ENCODE data around the gene STOML3. TPM values are rescaled to one million over a fixed set of nuclear protein-coding genes. Genes with fewer than 3 reads are reported as not detected.
"Not testable (repeated sequence)": the region's sequence is repeated elsewhere in the genome, so short reads cannot be mapped to it uniquely, and the experiment has no call there.

Gene STOML3, protein sequence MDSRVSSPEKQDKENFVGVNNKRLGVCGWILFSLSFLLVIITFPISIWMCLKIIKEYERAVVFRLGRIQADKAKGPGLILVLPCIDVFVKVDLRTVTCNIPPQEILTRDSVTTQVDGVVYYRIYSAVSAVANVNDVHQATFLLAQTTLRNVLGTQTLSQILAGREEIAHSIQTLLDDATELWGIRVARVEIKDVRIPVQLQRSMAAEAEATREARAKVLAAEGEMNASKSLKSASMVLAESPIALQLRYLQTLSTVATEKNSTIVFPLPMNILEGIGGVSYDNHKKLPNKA
- total RNA-seq = not detected in 2 replicates

DNA sequence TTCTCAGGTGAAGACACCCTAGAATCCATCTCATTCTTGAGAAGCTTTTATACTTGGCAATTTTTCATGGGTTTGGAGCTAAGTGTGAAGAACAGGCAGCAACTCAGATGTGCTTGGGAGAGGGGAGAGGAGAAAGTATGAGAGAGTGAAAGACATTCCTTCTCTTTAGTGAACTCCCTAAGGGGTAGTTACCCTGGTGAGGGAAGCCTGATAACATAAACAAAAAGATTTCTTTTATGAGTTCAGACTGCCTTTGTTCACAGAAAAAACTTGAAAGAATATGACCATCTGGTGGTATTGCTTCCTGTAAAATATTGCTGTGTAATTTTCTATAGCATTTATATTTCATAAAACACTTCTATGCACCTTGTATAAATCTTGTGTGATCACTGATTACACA is at the start of gene STOML3:
TSS of gene STOML3 (minus strand) at position 139 of the 400 bp plus-strand sequence. CDS start at position 29, 110 bp downstream.
- DNase-seq (ENCODE audit: low read depth in 2 of 2) = peak in 1 of 2 donors; percentile 31

DNA sequence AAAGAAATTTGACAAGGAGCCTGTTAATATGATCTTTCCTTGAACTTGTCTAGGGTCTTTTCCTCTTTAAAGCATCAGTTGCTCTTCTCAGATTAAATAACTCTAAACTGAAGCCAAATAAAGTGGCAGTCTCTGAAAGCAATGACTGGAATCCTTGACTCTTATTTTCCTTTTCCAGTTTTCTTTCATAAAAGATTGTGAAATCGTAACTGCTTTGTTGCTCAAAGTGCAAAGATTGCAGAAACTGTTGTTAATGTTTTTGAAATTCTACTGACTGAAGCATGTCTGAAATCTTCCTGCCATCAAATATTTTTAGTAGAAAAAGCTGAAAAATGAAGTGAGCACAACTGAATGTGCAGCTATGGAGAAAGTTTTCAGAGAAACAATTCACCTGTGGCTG is 49.6 kb upstream of the STOML3 start:
- DNase-seq (ENCODE audit: low read depth in 2 of 2) = no peak

DNA sequence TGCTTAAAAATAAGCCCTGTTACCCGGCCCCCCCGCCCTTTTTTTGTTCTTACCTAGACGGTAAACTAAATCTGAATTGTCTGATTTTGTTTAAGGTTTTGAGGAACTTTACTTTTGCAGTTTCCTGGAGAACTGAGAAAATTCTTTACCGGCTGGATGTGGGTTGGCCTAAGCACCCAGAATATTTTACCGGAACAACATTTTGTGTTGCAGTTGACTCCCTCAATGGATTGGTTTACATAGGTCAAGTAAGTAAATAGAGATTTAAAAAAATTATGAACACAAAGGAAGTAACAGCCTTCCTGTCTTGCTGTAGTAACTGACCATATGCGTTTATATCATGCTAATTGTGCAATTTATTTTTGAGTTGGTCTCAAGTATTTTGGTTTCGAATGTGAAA is 48.4 kb upstream of the STOML3 start:
- DNase-seq (ENCODE audit: low read depth in 2 of 2) = no peak

DNA sequence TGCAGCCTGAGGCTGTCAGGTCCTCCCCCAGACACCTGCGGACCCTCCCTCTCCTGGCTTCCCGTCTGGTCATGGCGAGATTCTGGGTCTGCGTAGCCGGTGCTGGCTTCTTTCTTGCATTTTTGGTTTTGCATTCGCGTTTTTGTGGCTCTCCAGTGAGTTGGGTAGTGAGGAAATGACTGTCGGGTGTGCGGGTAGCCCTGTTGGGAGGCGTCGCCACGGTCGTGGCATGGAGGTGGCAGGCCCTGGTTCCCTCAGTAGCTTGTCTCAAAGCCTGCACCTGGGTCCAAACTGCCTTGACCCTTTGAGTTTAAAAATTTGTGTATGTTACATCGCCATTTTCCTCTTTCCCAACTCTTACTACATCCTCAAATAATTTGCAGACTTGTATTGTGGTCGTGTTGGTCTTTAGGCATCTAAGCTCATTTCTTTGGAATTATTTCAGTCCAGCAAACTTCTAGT is 48.0 kb upstream of the STOML3 start:
- DNase-seq (ENCODE audit: low read depth in 2 of 2) = no peak

DNA sequence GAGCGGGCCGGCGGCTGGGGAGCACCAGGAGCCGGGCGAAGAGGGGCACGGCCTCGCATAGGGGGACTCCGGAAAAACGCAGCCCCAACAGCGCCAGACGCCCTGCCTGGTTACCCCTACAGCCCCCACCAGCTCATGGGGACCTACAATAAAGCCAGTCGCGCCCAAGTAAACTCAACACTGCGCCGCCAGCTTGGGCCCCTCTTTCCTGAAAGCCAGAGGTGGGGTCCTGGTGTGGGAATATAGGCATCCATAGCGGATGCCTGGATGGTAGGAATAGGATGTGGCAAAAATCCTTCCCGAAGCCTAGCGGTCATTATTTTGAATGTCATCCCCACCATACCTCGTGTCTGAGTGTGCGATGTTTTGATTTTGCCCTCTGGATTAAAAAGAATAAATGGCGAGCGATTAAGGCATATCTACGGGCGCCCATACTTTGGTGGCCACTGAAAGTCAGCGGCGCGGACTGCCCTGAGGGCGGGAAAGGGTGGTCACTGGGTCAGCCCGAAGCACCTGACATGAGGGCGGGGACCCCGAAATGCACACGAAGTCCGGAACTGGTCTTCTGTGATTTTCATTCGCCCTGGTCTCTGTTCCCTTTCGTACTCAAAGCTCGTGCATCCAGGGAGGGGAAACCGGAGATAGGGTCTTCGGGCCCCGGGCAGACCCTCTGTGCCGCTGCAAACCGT is 47.4 kb upstream of the STOML3 start, which contains the start of the genes NHLRC3 and PROSER1:
TSS of gene NHLRC3 (plus strand) at position 577 of the 689 bp plus-strand sequence. CDS start 184 bp downstream, outside the sequence.
TSS of gene PROSER1 (minus strand) at position 210 of the 689 bp plus-strand sequence. CDS start 847 bp downstream, outside the sequence.
- peak; percentile 80 to 89 for DNase-seq (ENCODE audit: low read depth in 2 of 2)

DNA sequence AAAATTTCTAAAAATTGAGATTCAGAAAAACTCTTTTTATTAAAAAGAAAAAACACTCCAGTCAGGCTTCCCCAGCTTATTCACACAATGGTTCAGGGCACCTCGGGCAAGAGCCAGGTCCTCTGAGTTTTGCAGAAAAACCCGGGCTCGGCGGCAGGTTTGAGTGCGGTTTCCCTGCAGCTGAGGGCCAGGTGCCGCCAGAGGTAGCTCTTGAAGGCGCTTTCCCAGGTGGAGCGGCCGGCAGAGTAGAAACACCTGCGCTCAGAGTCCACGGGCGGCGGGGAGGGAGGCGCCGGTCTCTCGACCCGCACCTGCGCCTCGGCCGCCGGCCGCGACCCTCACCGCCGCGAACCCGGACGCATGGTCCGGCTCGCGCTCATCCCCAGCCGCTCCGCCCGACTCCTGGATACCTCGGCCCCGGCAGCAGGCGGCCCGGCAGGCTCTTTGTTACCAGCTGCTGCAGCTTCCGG is 46.8 kb upstream of the STOML3 start:
- peak in 1 of 2 donors; percentile 10 for DNase-seq (ENCODE audit: low read depth in 2 of 2)

DNA sequence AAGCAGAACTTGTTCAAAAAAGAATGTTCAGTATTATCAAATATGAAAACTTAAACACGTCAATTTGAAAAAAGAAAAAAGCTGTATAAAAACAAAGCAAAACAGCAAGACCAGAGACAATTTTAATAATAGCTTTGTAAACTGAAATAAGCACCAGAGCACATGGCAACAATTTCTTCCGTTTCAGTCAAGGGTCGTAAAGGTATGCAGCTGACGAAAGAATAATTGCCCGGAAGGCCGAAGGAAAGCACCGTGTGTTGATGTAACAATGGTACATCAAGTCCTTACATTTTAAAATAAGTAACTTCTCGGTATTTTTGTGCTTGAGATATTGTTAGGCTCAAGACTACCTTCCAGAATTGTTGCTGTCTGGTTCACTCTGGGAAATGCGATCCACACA is 45.6 kb upstream of the STOML3 start:
- peak; percentile 17 to 55 for DNase-seq (ENCODE audit: low read depth in 2 of 2)

DNA sequence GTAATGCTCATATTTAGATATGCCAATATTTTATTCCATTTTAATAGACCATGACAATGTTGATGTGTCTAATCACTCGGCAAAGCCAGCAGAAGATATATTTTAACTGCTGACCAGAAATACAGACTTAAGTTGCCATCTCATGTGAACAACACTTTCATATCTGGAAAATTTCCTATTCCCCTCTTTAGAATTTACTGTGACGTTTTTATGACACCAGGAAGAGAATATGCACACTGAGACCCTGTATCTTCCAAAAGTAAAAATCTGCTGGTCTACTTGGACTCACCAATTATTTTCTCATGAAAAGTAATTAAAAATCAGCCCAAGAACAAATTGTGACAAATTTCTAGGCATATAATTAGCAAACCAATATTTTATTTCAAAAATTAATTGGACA is 45.2 kb upstream of the STOML3 start:
- DNase-seq (ENCODE audit: low read depth in 2 of 2) = no peak

DNA sequence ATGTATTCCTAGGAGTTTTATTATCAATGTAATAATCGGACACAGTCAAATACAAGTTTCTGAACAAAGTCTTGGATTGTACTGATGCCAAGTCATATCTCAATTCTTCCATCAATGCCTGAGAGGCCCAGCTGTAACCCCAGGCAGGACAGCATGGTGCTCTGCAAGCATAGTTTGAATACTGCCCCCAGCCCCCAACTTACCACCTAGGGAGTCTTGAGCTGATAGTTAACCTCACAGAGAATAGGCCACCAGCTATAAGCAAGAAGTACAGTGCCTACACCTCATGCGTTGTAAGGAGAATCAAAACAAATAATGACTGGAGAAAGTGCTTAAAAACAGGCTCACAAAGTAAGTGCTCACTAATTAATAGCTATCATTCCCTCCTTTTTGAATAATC is 44.6 kb upstream of the STOML3 start:
- no peak for DNase-seq (ENCODE audit: low read depth in 2 of 2)

DNA sequence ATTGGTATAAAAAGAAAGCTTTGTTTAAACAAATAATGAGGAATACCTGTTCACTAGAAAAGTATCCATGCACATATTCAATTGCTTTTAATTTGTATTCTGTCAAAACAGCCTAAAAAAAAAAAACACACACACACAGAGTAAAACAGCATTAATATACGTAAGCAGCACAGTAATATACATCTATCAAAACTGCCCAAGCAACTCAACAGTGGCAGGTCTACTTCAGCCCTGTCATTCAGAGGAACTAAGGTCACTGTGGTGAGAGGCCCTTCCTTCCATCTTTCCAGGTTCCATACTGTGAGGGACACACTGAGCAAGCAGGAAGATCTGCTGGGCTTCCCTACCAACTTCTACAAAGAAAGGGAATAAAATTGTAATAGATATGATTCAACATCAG is 43.5 kb upstream of the STOML3 start:
- DNase-seq (ENCODE audit: low read depth in 2 of 2) = no peak

DNA sequence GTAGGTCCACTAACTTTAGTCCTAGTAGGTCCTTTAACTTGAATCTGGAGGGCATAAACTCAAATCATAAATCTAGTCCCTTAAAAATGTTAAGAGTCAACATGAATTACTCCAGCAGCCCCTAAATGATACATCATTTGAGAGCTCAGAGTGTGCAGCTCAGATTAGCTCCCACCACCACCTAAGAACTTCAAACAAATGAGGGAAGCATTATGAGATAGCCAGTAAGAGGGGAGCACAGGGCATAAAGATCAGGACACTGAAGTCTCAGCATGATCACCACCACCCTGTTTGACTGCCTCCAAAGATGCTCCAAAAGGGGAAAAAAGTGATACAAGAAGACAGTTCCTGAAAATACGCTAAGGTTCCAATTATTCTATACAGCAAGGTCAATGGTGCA is 41.5 kb upstream of the STOML3 start:
- DNase-seq (ENCODE audit: low read depth in 2 of 2) = no peak

DNA sequence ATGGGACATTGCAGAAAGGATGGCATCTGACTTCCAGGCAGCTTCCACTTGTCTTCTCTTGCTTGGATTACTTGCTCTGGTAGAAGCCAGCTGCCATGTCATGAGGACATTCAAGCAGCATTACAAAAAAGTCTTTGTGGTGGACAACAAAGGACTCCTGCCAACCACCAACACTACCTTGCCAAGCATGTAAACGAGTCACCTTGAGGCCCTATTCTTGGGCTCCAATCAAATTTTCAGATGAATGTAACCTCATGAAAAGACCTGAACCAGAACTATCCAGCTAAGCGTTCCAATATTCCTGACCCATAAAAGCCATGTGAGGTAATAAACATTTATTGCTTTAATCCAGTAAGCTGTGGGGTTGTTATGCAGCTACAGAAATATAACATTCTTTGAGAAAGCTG is 34.8 kb upstream of the STOML3 start:
- DNase-seq (ENCODE audit: low read depth in 2 of 2) = no peak

DNA sequence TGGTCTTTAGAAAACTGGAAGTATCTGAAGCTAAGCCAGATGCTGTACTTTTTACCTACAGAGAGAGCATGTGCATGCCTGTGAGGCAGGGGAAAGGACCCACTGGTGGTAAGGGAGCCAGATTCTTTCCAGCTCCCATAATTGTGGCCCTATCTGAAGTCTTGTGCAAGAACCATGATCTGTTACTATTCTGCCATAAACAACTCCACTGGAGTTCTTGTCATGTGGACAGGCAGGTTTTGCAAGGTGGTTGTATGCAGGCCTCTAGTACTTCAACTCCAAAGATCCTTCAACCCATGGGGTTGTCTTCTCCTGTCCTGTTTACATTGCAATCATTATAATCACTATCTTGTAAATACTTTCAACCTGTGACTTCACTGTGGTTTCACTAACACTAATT is 33.1 kb upstream of the STOML3 start:
- DNase-seq (ENCODE audit: low read depth in 2 of 2) = no peak

DNA sequence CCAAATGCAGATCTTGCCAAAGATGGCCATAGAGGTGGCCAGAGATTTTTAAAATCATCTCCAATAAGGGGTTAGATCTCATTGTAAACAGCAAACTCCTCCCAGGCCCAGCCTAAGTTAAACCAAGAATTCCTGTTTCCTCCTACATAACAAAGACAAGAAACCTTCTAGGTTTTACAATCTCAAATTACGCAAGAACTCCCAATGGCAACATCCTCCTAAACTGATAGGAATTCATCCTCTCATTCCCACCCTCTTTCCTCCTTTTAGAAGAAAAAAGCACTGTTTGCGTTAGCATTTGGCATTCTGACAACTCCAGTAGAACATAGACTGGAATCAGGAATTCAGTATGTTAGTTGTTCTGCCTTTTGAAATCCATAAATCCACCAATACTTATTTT is 32.7 kb upstream of the STOML3 start:
- no peak for DNase-seq (ENCODE audit: low read depth in 2 of 2)

DNA sequence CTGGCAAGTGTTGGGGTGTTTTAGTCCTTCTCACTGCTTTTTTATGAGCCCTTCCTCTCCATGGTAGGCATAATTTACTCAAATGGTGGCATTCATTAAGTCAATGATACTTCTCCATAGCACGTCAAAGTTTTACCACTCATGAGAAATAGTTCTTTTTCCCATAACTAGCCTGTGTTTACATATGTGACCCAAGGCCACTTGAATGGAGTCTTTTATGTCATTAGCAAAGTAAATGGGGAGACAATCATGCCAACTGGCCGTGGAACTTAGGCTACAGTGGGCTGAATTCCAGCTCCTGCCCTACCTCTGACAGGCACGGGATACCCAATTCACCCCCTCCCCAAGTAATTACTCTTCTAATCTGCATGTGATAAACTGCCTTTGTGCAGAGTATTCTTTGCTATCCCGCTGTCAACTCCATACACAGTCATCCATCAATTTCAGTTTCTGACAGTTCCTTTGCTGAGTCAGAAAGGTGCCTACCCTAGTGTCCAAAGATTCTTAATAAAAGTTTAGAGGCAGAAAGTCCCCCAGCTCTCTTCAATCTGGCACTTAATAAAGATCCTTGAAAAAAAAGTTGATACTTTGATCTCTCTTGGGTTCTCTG is 30.3 kb upstream of the STOML3 start:
- no peak for DNase-seq (ENCODE audit: low read depth in 2 of 2)

DNA sequence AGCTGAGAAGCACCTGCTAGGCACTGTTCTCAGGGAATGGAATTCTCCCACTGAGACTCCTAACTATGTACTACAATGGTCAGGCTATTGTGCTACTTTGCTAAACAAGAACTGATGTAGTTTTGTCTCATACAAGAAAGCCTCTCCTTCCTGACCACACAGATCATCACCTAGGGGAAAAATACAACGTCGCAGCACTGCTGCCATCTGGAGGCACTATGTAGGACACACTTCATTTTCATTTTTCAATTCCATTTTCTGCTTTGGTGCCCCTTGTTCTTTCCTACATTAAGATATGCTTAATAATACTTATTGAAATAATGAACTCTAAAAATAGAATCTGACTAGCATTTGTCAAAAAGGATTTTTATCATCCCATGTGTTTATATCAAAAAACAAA is 26.2 kb upstream of the STOML3 start:
- peak; percentile 45 to 52 for DNase-seq (ENCODE audit: low read depth in 2 of 2)

DNA sequence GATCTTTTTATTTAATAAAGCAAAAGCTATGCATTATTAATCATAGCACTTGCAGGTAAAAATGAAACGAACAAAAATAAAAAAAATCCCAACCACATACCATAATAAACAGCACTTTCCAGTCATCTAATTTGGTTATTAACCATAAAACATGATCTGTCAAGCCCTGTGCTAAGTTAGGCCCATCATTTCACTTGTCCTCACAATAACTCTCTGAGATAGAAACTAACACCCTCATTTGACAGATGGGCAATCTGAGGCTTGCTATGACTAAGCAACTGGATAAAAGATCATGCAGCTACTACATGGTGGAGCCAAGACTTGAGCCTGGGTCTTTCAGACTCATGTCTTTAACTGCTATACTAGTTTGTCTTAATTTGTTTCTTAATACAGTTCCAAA is 25.5 kb upstream of the STOML3 start:
- no peak for DNase-seq (ENCODE audit: low read depth in 2 of 2)

DNA sequence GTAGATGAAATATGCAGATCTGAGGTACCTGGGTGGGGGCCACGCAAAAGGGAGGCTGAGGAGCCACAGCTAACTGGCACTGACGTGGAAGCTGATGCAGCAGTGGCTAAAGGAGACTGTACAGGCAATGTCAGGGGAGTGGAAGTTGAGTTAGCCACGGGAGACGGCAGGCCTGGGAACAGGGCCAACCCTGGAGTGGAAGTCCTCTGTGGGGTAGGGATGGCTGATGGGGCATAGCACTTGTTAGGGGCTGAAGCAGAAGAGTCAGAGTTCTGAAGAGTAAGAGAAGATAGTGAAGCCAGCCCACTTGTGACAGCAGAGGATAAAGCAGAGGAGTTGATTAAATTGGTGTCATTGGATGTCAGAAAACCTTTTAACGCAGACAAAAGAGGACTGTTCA is 22.8 kb upstream of the STOML3 start:
- DNase-seq (ENCODE audit: low read depth in 2 of 2) = no peak

DNA sequence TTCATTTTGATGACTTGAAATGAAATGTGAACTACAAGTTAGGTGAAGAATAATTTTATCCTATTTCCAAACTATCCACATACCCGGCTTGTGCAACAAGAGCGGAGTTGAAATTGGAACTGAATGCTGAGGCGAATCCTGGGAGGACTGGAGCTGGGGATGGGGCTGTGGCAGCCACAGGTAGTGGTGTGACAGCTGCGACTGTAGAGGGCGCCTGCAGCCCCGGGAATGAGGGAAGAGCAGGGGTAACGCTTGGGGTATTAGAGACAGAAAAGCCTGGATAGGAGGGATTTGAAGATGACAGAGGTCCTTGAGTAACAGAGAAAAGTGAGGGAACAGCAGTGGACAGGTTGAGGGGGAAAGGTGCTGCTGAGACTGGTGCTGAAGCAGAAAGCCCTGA is 22.0 kb upstream of the STOML3 start:
- DNase-seq (ENCODE audit: low read depth in 2 of 2) = no peak

DNA sequence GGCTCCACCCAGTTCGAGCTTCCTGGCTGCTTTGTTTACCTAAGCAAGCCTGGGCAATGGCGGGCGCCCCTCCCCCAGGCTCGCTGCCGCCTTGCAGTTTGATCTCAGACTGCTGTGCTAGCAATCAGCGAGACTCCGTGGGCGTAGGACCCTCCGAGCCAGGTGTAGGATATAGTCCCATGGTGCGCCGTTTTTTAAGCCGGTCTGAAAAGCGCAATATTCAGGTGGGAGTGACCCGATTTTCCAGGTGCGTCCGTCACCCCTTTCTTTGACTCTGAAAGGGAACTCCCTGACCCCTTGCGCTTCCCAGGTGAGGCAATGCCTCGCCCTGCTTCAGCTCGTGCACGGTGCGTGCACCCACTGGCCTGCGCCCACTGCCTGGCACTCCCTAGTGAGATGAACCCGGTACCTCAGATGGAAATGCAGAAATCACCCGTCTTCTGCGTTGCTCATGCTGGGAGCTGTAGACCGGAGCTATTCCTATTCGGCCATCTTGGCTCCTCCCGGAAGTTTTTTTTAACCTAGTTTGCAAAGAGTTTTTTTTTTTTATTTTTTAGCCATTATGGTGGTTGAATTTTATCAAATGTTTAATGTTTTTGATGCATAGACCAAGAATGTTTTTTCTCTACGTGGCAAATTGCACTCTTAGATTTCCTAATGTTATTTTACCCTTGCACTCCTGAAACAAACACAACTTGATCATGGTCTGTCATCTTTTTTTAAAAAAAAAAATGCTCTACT is 15.9 kb upstream of the STOML3 start:
- not testable (repeated sequence) for DNase-seq (ENCODE audit: low read depth in 2 of 2)

DNA sequence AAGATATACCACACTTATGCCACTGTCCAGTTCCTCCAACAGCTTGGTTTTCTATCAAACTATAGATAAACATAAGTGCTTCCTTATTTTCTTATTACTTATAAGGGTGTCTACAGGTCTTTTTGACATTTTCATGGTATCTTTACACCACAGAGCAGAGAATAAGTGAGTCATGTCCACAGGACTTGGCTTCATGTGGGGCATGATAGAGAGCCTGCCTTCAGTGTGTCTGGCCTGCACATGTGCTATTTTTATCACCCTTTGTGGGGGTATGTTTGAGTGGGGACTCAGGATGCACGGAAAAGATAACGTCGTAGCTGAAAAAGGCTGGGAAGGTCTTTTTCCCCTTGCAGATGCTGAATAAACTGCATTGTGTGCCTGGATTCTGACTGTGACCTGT is 8.1 kb upstream of the STOML3 start:
- DNase-seq (ENCODE audit: low read depth in 2 of 2) = no peak

DNA sequence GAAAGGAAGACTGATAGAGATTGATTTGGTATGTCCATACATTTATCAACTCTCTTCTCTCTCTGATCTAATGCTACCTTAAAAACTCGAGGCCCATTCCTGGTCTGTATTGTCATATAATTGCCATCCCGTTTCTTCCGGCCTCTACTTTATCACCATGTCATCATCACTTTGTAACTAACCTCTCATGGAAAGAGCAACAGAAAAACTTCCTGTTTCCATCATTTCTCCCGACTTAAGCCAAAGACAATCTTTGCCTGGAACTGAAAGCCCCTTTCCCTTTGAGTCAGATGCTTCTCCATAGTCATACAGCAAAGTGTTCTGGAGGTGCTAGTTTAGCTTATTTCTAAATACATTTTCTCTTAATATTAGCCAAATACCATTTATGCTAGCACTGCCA is 2.8 kb upstream of the STOML3 start:
- peak; percentile 23 to 73 for DNase-seq (ENCODE audit: low read depth in 2 of 2)

Measured in dermis microvascular lymphatic vessel endothelial cell (primary cell).